ENCODE measurements around the gene DUSP12. TPM values are rescaled to one million over a fixed set of nuclear protein-coding genes. Genes with fewer than 3 reads are reported as not detected.

Gene DUSP12
- total RNA-seq, 1 experiment from 2014 or later, result 28.0 TPM

DNA sequence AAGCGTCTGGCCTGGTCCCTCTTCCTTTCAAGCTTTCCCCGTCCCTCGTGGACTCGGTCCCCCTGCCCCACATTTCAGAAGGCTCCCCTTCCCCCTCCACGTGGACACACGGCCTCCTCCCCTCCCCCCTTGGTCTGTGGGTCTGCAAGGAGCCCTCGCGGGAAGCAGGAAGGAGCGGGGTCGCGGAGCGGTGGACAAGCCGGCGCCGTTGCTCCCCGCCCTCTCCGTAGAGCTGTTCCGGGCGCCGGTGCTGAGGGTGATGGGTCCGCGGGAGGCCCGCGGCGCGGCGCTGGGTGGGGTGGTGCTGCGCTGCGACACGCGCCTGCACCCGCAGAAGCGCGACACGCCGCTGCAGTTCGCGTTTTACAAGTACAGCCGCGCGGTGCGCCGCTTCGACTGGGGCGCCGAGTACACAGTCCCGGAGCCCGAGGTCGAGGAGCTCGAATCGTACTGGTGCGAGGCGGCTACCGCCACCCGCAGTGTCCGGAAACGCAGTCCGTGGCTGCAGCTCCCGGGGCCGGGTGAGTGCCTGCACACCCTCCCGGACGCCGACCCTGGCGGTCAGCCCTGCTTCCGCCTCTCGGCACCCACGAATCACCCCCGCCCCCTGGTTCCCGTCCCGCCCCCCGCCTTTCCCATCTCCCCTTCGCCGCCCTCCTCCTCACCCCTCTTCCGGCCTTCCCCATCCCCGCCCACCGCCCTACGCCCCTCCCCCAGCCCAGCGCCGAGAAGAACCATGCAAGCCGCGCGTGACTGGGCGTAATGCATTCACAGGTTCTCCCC lies 22.9 kb upstream of the DUSP12 start:
- Histone ChIP-seq H3K9me3 (ENCODE audit: control insufficient read depth, low read depth, low read length) (no peaks in the 10 kb centered on the region), H2BK120ac (ENCODE audit: low read depth, low read length, poor library complexity, severe bottlenecking) (no peak overlapping the region), H2AFZ (ENCODE audit: low read length) (no peak overlapping the region), H3K23me2 (ENCODE audit: insufficient read length, low read depth, low read length, poor library complexity, severe bottlenecking) (peaks cover 9% of the 10 kb centered on the region), H2AK5ac (ENCODE audit: insufficient read length, low read length) (no peak overlapping the region), H2BK12ac (ENCODE audit: insufficient read length, low read depth, low read length) (no peak overlapping the region), H3K79me1 (ENCODE audit: insufficient read depth, low read depth, low read length, poor library complexity, severe bottlenecking) (no peaks in the 10 kb centered on the region), H3K23ac (ENCODE audit: insufficient read length, low read depth, low read length) (no peak overlapping the region), H3K4me2 (ENCODE audit: insufficient read depth, insufficient read length, low read length) (peak overlapping the region; percentile 98), H3K18ac (ENCODE audit: insufficient read length, low read depth, low read length) (no peak overlapping the region), H3K79me2 (ENCODE audit: insufficient read depth, low read length) (no peaks in the 10 kb centered on the region), H3K4ac (ENCODE audit: low read depth, low read length) (no peak overlapping the region), H3K56ac (ENCODE audit: insufficient read length, low read depth, low read length) (no peak overlapping the region), H2BK5ac (ENCODE audit: insufficient read length, low read length) (no peak overlapping the region), H3K27me3 (ENCODE audit: insufficient read depth, low read length) (peaks cover 14% of the 10 kb centered on the region; the same call in 1 of the 2 replicates), H3T11ph (ENCODE audit: low read length) (no peak overlapping the region), H3K27ac (ENCODE audit: insufficient read length, low read depth, low read length) (no peak overlapping the region), H4K8ac (replicated peaks; ENCODE audit: insufficient read length, low read depth, low read length) (no peak overlapping the region), H4K20me1 (ENCODE audit: control insufficient read depth, insufficient read depth, insufficient read length) (no peaks in the 10 kb centered on the region), H4K5ac (ENCODE audit: insufficient read length, low read depth, low read length) (no peak overlapping the region), H2BK15ac (ENCODE audit: low read depth, low read length) (no peak overlapping the region), H3K9ac (ENCODE audit: extremely low read depth, insufficient read length, low read length) (peak overlapping the region; percentile 75), H3K4me1 (ENCODE audit: insufficient read depth, low read length) (no peaks in the 10 kb centered on the region; the same call in 1 of the 2 replicates), H4K91ac (ENCODE audit: insufficient read length, low read depth, low read length) (no peak overlapping the region), H3K14ac (ENCODE audit: insufficient read depth, low read length) (0 out of 2 replicates have a peak overlapping the region, but pooled peaks have one; percentile 27), H2BK20ac (ENCODE audit: low read depth, low read length, poor library complexity, severe bottlenecking) (no peak overlapping the region)
- Mint-ChIP-seq H3K27ac (no peak overlapping the region; a peak in 1 of 7 replicates), H3K27me3 (ENCODE audit: low read depth) (peaks cover 74% of the 10 kb centered on the region), H3K4me1 (peaks cover 15 to 28% of the 10 kb centered on the region in 2 experiments), H3K4me3 (peak overlapping the region; percentile 78 to 92), H3K9me3 (no peaks in the 10 kb centered on the region; a peak in 1 of 5 replicates), H3K36me3 (ENCODE audit: insufficient read depth in 1 of 3, low read depth in 3 of 3) (peaks cover 0 to 2% (median 0%) of the 10 kb centered on the region in 3 experiments; a peak in 2 of 7 replicates)
- WGBS (ENCODE audit: extremely low coverage, insufficient read length, low lambda C conversion rate), result no CpG with 5 or more reads among the region's 83 CpGs
- peak; percentile 92 for DNase-seq
- TF ChIP-seq, protein P1, sequence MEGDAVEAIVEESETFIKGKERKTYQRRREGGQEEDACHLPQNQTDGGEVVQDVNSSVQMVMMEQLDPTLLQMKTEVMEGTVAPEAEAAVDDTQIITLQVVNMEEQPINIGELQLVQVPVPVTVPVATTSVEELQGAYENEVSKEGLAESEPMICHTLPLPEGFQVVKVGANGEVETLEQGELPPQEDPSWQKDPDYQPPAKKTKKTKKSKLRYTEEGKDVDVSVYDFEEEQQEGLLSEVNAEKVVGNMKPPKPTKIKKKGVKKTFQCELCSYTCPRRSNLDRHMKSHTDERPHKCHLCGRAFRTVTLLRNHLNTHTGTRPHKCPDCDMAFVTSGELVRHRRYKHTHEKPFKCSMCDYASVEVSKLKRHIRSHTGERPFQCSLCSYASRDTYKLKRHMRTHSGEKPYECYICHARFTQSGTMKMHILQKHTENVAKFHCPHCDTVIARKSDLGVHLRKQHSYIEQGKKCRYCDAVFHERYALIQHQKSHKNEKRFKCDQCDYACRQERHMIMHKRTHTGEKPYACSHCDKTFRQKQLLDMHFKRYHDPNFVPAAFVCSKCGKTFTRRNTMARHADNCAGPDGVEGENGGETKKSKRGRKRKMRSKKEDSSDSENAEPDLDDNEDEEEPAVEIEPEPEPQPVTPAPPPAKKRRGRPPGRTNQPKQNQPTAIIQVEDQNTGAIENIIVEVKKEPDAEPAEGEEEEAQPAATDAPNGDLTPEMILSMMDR (conservative IDR thresholded peaks at IDR 0.05), result peak; percentile 11; the same call in 1 of the 3 replicates
